ENCODE data around the gene SOD3. TPM values are rescaled to one million over a fixed set of nuclear protein-coding genes. Genes with fewer than 3 reads are reported as not detected.

SOD3 gene
- total RNA-seq, 1 experiment from 2014 or later = 1.0 TPM

DNA sequence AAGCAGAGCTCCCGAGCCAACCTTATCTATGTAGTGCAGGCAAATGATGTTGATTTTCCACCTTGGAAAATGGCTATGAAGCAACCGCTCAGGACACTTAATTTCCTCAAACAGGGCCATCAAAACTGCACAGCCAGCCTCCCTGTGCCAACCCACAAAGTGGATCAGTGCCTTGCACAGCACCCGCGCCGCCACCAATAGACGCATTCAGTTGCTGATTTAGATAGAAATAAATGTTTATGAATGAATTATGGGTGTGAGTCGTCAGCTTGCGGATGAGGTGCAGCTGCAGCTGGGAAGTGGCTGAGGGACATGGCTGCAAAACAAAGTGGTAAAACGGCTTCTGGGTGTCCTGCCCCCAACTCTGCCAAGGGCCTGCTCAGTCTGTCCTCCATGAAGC, 47.0 kb downstream of the SOD3 start:
- intact Hi-C loops (cut with micrococcal nuclease; ENCODE audit: unreplicated experiment) = no loop called here

DNA sequence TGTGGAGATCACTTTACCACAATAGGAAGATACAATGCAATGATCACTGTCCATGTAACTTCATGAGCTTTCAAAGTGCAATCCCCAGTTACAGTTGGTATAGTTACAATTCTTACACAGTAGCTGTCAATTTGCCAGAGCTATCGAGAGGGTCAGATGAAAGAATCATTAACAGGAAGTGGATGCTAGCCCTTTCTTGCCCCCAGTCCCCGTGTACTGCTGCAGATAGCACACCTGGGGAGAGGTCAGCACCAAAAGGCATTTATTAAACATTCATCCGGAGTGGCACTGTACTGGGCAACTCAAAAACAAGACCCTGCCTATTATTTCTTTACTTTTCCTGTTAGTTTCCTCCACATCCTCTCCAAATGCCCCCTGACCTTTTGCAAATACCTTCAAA, 47.7 kb downstream of the SOD3 start:
- in situ Hi-C loops (cut with HindIII; ENCODE audit: low pct_unique_long_range_greater_than_20kb, low sequenced_read_pairs) = no loop called here
- H3K4me1 ChIP-seq (ENCODE audit: control insufficient read depth, insufficient read depth, low read length) = no peaks in the 10 kb centered on the region
- intact Hi-C loops (cut with micrococcal nuclease; ENCODE audit: unreplicated experiment) = no loop called here
- POLR2A ChIA-PET = no interaction called here
- DNase-seq (ENCODE audit: low read depth, low spot score) (no peak), ATAC-seq (no peak)
- no peaks in the 10 kb centered on the region for H3K27me3 ChIP-seq (ENCODE audit: control insufficient read depth, insufficient read depth, low read length)
- no peak for TF ChIP-seq POLR2AphosphoS5 (IDR thresholded peaks at IDR 0.05; ENCODE audit: low read depth, low read length)
- TF ChIP-seq SIN3A (IDR thresholded peaks at IDR 0.05; ENCODE audit: borderline replicate concordance, insufficient read depth, low read depth, low read length) = no peak
- TF ChIP-seq TCF7L2 (IDR thresholded peaks at IDR 0.05; ENCODE audit: low read depth, low read length) = no peak
- TF ChIP-seq, protein P1, sequence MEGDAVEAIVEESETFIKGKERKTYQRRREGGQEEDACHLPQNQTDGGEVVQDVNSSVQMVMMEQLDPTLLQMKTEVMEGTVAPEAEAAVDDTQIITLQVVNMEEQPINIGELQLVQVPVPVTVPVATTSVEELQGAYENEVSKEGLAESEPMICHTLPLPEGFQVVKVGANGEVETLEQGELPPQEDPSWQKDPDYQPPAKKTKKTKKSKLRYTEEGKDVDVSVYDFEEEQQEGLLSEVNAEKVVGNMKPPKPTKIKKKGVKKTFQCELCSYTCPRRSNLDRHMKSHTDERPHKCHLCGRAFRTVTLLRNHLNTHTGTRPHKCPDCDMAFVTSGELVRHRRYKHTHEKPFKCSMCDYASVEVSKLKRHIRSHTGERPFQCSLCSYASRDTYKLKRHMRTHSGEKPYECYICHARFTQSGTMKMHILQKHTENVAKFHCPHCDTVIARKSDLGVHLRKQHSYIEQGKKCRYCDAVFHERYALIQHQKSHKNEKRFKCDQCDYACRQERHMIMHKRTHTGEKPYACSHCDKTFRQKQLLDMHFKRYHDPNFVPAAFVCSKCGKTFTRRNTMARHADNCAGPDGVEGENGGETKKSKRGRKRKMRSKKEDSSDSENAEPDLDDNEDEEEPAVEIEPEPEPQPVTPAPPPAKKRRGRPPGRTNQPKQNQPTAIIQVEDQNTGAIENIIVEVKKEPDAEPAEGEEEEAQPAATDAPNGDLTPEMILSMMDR (IDR thresholded peaks at IDR 0.05) = no peak
- TF ChIP-seq, protein P2, sequence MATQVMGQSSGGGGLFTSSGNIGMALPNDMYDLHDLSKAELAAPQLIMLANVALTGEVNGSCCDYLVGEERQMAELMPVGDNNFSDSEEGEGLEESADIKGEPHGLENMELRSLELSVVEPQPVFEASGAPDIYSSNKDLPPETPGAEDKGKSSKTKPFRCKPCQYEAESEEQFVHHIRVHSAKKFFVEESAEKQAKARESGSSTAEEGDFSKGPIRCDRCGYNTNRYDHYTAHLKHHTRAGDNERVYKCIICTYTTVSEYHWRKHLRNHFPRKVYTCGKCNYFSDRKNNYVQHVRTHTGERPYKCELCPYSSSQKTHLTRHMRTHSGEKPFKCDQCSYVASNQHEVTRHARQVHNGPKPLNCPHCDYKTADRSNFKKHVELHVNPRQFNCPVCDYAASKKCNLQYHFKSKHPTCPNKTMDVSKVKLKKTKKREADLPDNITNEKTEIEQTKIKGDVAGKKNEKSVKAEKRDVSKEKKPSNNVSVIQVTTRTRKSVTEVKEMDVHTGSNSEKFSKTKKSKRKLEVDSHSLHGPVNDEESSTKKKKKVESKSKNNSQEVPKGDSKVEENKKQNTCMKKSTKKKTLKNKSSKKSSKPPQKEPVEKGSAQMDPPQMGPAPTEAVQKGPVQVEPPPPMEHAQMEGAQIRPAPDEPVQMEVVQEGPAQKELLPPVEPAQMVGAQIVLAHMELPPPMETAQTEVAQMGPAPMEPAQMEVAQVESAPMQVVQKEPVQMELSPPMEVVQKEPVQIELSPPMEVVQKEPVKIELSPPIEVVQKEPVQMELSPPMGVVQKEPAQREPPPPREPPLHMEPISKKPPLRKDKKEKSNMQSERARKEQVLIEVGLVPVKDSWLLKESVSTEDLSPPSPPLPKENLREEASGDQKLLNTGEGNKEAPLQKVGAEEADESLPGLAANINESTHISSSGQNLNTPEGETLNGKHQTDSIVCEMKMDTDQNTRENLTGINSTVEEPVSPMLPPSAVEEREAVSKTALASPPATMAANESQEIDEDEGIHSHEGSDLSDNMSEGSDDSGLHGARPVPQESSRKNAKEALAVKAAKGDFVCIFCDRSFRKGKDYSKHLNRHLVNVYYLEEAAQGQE (IDR thresholded peaks at IDR 0.05; ENCODE audit: insufficient read depth in 1 of 2, low read depth in 2 of 2, low read length in 1 of 2) = no peak
- CTCF ChIA-PET = no interaction called here
- H3K27ac ChIP-seq (ENCODE audit: low read length) = no peak overlapping the region
- BruUV-seq (replicated peaks) = no TSS peak
- H3K36me3 ChIP-seq (ENCODE audit: control insufficient read depth, insufficient read depth, low read length) = no peaks in the 10 kb centered on the region
- H3K4me3 ChIP-seq (ENCODE audit: low read depth in 2 of 2, low read length in 2 of 2) = no peak overlapping the region
- H3K9me3 ChIP-seq (ENCODE audit: control insufficient read depth, insufficient read depth, low read depth, low read length) = no peaks in the 10 kb centered on the region

More for the DNA sequence above, 47.0 kb downstream of the SOD3 start:
- no peaks in the 10 kb centered on the region for H3K4me1 ChIP-seq (ENCODE audit: control insufficient read depth, insufficient read depth, low read length)
- ATAC-seq (no peak), DNase-seq (ENCODE audit: low read depth, low spot score) (no peak)
- no peaks in the 10 kb centered on the region for H3K9me3 ChIP-seq (ENCODE audit: control insufficient read depth, insufficient read depth, low read depth, low read length)
- CTCF ChIA-PET = no interaction called here
- no peak overlapping the region for H3K27ac ChIP-seq (ENCODE audit: low read length)
- H3K36me3 ChIP-seq (ENCODE audit: control insufficient read depth, insufficient read depth, low read length) = no peaks in the 10 kb centered on the region
- no peak overlapping the region for H3K4me3 ChIP-seq (ENCODE audit: low read depth in 2 of 2, low read length in 2 of 2)
- BruUV-seq (replicated peaks) = no TSS peak
- TF ChIP-seq TCF7L2 (IDR thresholded peaks at IDR 0.05; ENCODE audit: low read depth, low read length) (no peak), SIN3A (IDR thresholded peaks at IDR 0.05; ENCODE audit: borderline replicate concordance, insufficient read depth, low read depth, low read length) (no peak), POLR2AphosphoS5 (IDR thresholded peaks at IDR 0.05; ENCODE audit: low read depth, low read length) (no peak)
- TF ChIP-seq, protein P1 (IDR thresholded peaks at IDR 0.05) = no peak
- in situ Hi-C loops (cut with HindIII; ENCODE audit: low pct_unique_long_range_greater_than_20kb, low sequenced_read_pairs) = no loop called here
- no peaks in the 10 kb centered on the region for H3K27me3 ChIP-seq (ENCODE audit: control insufficient read depth, insufficient read depth, low read length)
- POLR2A ChIA-PET = no interaction called here

All from Panc1 (cell line).